CD4-positive, CD25-positive, alpha-beta regulatory T cell (primary cell): ENCODE measurements around the gene MYH9. TPM values are rescaled to one million over a fixed set of nuclear protein-coding genes. Genes with fewer than 3 reads are reported as not detected.
"Not testable (repeated sequence)": the region's sequence is repeated elsewhere in the genome, so short reads cannot be mapped to it uniquely, and the experiment has no call there.

Experiments used
- ATAC-seq, 2 donors: fragments of 150-1000 bp; cut with Tn5 transposase; one replicate each; pipeline ENCODE4 v1.10.0; 2021; ENCODE audit warnings: low read depth in 2 of 2, moderate number of reproducible peaks in 2 of 2, moderate library complexity in 1 of 2
- DNase-seq, 3 donors: peaks; one replicate each; pipeline versions ENCODE4 v3.0.0 to v3.0.0-alpha.2; 2012 to 2022; ENCODE audit warnings: mixed read lengths in 1 of 3
- H3K27ac ChIP-seq: one replicate; pipeline ENCODE4 v1.7.0; 2013; ENCODE audit warnings: mild to moderate bottlenecking, low read length; ENCODE audit not compliant: insufficient read depth, poor library complexity, severe bottlenecking
- H3K27me3 ChIP-seq: one replicate; pipeline ENCODE4 v1.7.0; 2013; ENCODE audit warnings: low read length; ENCODE audit not compliant: control insufficient read depth, insufficient read depth
- H3K36me3 ChIP-seq: one replicate; pipeline ENCODE4 v1.7.0; 2013; ENCODE audit warnings: mild to moderate bottlenecking, low read length, moderate library complexity; ENCODE audit not compliant: control insufficient read depth, insufficient read depth
- H3K4me1 ChIP-seq: 2 replicates; pipeline ENCODE4 v1.7.0; 2013; ENCODE audit warnings: mild to moderate bottlenecking, low read length; ENCODE audit not compliant: insufficient read depth, control insufficient read depth, poor library complexity, severe bottlenecking
- H3K4me3 ChIP-seq: one replicate; pipeline ENCODE4 v1.7.0; 2013; ENCODE audit warnings: low read depth, mild to moderate bottlenecking, low read length, moderate library complexity
- H3K9me3 ChIP-seq, 2 experiments: 1 replicate in 1 of 2; 2 replicates in 1 of 2; pipeline ENCODE4 v1.7.0; 2013; ENCODE audit warnings: low read length in 2 of 2, mild to moderate bottlenecking in 1 of 2, moderate library complexity in 1 of 2; ENCODE audit not compliant: control insufficient read depth in 2 of 2
- H3K27ac Mint-ChIP-seq, 3 donors: one replicate each; pipeline ENCODE4 v1.8.0; 2020 to 2022; ENCODE audit warnings: mild to moderate bottlenecking in 3 of 3, mixed read lengths in 3 of 3, moderate library complexity in 2 of 3
- H3K27me3 Mint-ChIP-seq: one replicate; pipeline ENCODE4 v1.8.0; 2022; ENCODE audit warnings: mild to moderate bottlenecking, mixed read lengths
- H3K36me3 Mint-ChIP-seq: one replicate; pipeline ENCODE4 v1.8.0; 2020; ENCODE audit warnings: mixed read lengths
- H3K4me1 Mint-ChIP-seq, 4 donors: one replicate each; pipeline ENCODE4 v1.8.0; 2020 to 2022; ENCODE audit warnings: mixed read lengths in 4 of 4, mild to moderate bottlenecking in 1 of 4
- H3K4me3 Mint-ChIP-seq, 4 donors: one replicate each; pipeline ENCODE4 v1.8.0; 2020 to 2022; ENCODE audit warnings: mild to moderate bottlenecking in 4 of 4, mixed read lengths in 4 of 4, moderate library complexity in 3 of 4
- H3K9me3 Mint-ChIP-seq, 7 donors: one replicate each; pipeline ENCODE4 v1.8.0; 2020 to 2022; ENCODE audit warnings: mixed read lengths in 7 of 7, mild to moderate bottlenecking in 3 of 7, moderate library complexity in 2 of 7
- polyA plus RNA-seq, 4 donors: library from polyadenylated mRNA; unstranded; fragments of 300-500 nt; fragmentation: Illumina TruSeq; gene quantifications; one replicate each; pipeline ENCODE4 v1.2.3, GENCODE V29; 2021
- total RNA-seq: library from RNA; stranded (reverse); gene quantifications from one replicate; pipeline ENCODE4 v1.2.3, GENCODE V29; 2022

MYH9 gene
- total and polyA plus RNA-seq, 5 donors from 2014 or later, result 80.0 to 1,341 (median 98.1) TPM

GRCh38 chr22:36281781-36282327 is 105.9 kb downstream of the MYH9 start:
- Histone ChIP-seq H3K27me3 (no peaks in the 10 kb centered on the region), H3K9me3 (no peaks in the 10 kb centered on the region), H3K4me3 (no peak overlapping the region), H3K36me3 (peaks cover 60% of the 10 kb centered on the region), H3K4me1 (peaks cover 10% of the 10 kb centered on the region), H3K27ac (no peak overlapping the region)
- Mint-ChIP-seq H3K4me1 (peaks cover 7 to 20% (median 9%) of the 10 kb centered on the region in 4 donors), H3K4me3 (peak overlapping the region in 1 of 4 donors; percentile 47), H3K27ac (peak overlapping the region in 1 of 3 donors; percentile 20), H3K27me3 (peaks cover 4% of the 10 kb centered on the region), H3K36me3 (peaks cover 25% of the 10 kb centered on the region), H3K9me3 (peaks cover 0 to 4% (median 0%) of the 10 kb centered on the region in 7 donors)
- ATAC-seq, result no peak
- no peak for DNase-seq

- Mint-ChIP-seq H3K9me3 (peaks cover 0 to 3% (median 0%) of the 10 kb centered on the region in 7 donors), H3K27me3 (no peaks in the 10 kb centered on the region), H3K4me1 (peaks cover 5 to 21% (median 8%) of the 10 kb centered on the region in 4 donors), H3K27ac (peak overlapping the region in 1 of 3 donors; percentile 91), H3K36me3 (peaks cover 18% of the 10 kb centered on the region), H3K4me3 (no peak overlapping the region)
- ATAC-seq, result no peak
- H3K36me3 ChIP-seq, result peaks cover 45% of the 10 kb centered on the region
- no peaks in the 10 kb centered on the region for H3K9me3 ChIP-seq
- H3K27me3 ChIP-seq, result no peaks in the 10 kb centered on the region
- DNase-seq, result no peak
- H3K27ac ChIP-seq, result no peak overlapping the region
- peaks cover 10% of the 10 kb centered on the region for H3K4me1 ChIP-seq
- no peak overlapping the region for H3K4me3 ChIP-seq
Measured at GRCh38 chr22:36280379-36280778, 107.4 kb downstream of the MYH9 start.

- peaks cover 16% of the 10 kb centered on the region for H3K36me3 Mint-ChIP-seq
- H3K9me3 ChIP-seq, result no peaks in the 10 kb centered on the region
Measured at GRCh38 chr22:36279219-36279666, 108.5 kb downstream of the MYH9 start.

GRCh38 chr22:36277482-36278291 is 110.1 kb downstream of the MYH9 start:
- H3K36me3 ChIP-seq, result peaks cover 18% of the 10 kb centered on the region
- Mint-ChIP-seq H3K9me3 (peaks cover 0 to 3% (median 0%) of the 10 kb centered on the region in 7 donors), H3K4me1 (peaks cover 5 to 18% (median 8%) of the 10 kb centered on the region in 4 donors), H3K4me3 (peak overlapping the region in 2 of 4 donors; percentile 44 to 55), H3K36me3 (peaks cover 10% of the 10 kb centered on the region), H3K27me3 (no peaks in the 10 kb centered on the region), H3K27ac (peak overlapping the region in 2 of 3 donors; percentile 40 to 92)
- H3K27me3 ChIP-seq, result no peaks in the 10 kb centered on the region
- H3K9me3 ChIP-seq, result no peaks in the 10 kb centered on the region
- H3K4me3 ChIP-seq, result no peak overlapping the region
- peaks cover 10% of the 10 kb centered on the region for H3K4me1 ChIP-seq
- peak; percentile 77 to 78 for ATAC-seq
- DNase-seq, result peak; percentile 42 to 80 (median 61)
- H3K27ac ChIP-seq, result peak overlapping the region; percentile 41

More at GRCh38 chr22:36279219-36279666, 108.5 kb downstream of the MYH9 start:
- Histone ChIP-seq H3K27ac (no peak overlapping the region), H3K36me3 (peaks cover 34% of the 10 kb centered on the region), H3K4me3 (no peak overlapping the region), H3K4me1 (peaks cover 10% of the 10 kb centered on the region), H3K27me3 (no peaks in the 10 kb centered on the region)
- Mint-ChIP-seq H3K27me3 (no peaks in the 10 kb centered on the region), H3K9me3 (peaks cover 0 to 3% (median 0%) of the 10 kb centered on the region in 7 donors), H3K4me3 (no peak overlapping the region), H3K27ac (peak overlapping the region in 1 of 3 donors; percentile 64), H3K4me1 (peaks cover 5 to 19% (median 8%) of the 10 kb centered on the region in 4 donors)
- ATAC-seq, result no peak
- no peak for DNase-seq

GRCh38 chr22:36274531-36274930 is 113.2 kb downstream of the MYH9 start:
- no peaks in the 10 kb centered on the region for H3K27me3 ChIP-seq
- no peaks in the 10 kb centered on the region for H3K27me3 Mint-ChIP-seq
- peaks cover 0 to 3% (median 0%) of the 10 kb centered on the region in 7 donors for H3K9me3 Mint-ChIP-seq
- H3K27ac Mint-ChIP-seq, result no peak overlapping the region
- no peak overlapping the region for H3K27ac ChIP-seq
- H3K9me3 ChIP-seq, result no peaks in the 10 kb centered on the region
- no peak overlapping the region for H3K4me3 Mint-ChIP-seq
- H3K36me3 Mint-ChIP-seq, result no peaks in the 10 kb centered on the region
- ATAC-seq, result no peak
- no peak for DNase-seq
- no peak overlapping the region for H3K4me3 ChIP-seq
- peaks cover 5 to 18% (median 7%) of the 10 kb centered on the region in 4 donors for H3K4me1 Mint-ChIP-seq
- H3K36me3 ChIP-seq, result no peaks in the 10 kb centered on the region
- peaks cover 10% of the 10 kb centered on the region for H3K4me1 ChIP-seq

GRCh38 chr22:36271951-36272350 is 115.8 kb downstream of the MYH9 start:
- not testable (repeated sequence) for H3K27me3 ChIP-seq, H3K4me1 ChIP-seq, H3K36me3 ChIP-seq, H3K27me3 Mint-ChIP-seq, H3K27ac ChIP-seq, H3K27ac Mint-ChIP-seq, DNase-seq, H3K9me3 Mint-ChIP-seq, ATAC-seq, H3K4me3 ChIP-seq, H3K4me3 Mint-ChIP-seq, H3K9me3 ChIP-seq, H3K4me1 Mint-ChIP-seq, H3K36me3 Mint-ChIP-seq

GRCh38 chr22:36271231-36271630 is 116.5 kb downstream of the MYH9 start:
- H3K4me3 Mint-ChIP-seq, H3K4me1 ChIP-seq, H3K27me3 ChIP-seq, H3K36me3 Mint-ChIP-seq, H3K9me3 Mint-ChIP-seq, H3K27me3 Mint-ChIP-seq, DNase-seq, H3K9me3 ChIP-seq, H3K36me3 ChIP-seq, H3K4me3 ChIP-seq, ATAC-seq, H3K27ac ChIP-seq, H3K4me1 Mint-ChIP-seq, H3K27ac Mint-ChIP-seq: not testable (repeated sequence)
